ENCODE results near the gene CALML3. TPM values are rescaled to one million over a fixed set of nuclear protein-coding genes. Genes with fewer than 3 reads are reported as not detected.

The CALML3 gene
- total and polyA plus RNA-seq, 2 donors (not counting 3 experiments of a cell fraction or from before 2014, with no cell fraction given) = not detected

DNA sequence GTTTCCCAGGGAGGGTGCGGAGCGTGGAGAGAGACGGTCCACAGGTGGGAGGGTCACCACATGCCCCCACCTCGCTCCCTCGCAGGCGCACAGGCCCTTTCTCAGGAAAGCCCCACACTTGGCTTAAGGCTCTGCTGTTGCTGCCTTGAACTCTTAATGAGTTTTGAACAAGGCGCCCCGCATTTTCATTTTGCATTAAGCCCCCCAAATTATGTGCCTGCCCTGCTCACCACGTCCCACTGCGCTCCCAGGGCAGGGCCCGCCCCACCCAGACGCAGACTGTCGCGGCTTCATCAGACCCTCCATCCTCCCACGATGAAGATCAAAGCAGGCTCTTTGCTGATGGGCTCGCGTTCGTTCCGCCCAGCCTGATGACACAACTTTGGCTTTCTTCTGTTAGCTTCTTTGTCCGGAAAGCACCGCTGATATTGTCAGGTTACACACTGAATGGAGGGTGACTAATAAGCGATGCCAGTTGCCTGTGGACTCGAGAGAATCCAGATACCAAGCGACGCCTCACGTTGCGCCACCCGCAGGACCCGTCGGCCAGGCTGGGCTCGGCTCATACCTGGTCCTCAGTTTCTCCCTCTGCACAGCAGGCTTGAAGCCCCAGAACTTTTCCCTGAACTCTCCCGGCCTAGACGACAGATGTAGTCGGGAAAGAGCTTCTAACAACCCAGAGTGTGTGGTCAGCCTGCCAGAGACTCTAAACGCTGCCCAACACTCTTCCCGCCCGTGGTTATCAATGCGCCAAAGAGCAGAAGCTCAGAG lies 9.5 kb downstream of the CALML3 start:
- dilution Hi-C loops (cut with MboI; ENCODE audit: extremely low pct_ligation_motif_present, low sequenced_read_pairs) = no loop called here
- Histone ChIP-seq H3K36me3 (ENCODE audit: control insufficient read depth in 2 of 2, extremely low read depth in 1 of 2, insufficient read depth in 2 of 2, low read length in 2 of 2) (no peaks in the 10 kb centered on the region), H3K79me2 (ENCODE audit: control insufficient read depth, insufficient read depth, low read length) (no peaks in the 10 kb centered on the region), H3K4me2 (ENCODE audit: insufficient read depth, low read length) (no peak overlapping the region), H3K9ac (replicated peaks; ENCODE audit: extremely low read depth, insufficient read depth, low read length) (no peak overlapping the region), H4K20me1 (replicated peaks; ENCODE audit: control insufficient read depth, extremely low read depth, insufficient read depth, low read length) (no peaks in the 10 kb centered on the region), H3K9me3 (replicated peaks; ENCODE audit: control insufficient read depth, insufficient read depth, low read length) (no peaks in the 10 kb centered on the region), H3K27ac (ENCODE audit: insufficient read depth, low read depth, low read length) (no peak overlapping the region), H3K27me3 (ENCODE audit: control insufficient read depth in 2 of 2, insufficient read depth in 2 of 2, low read length in 2 of 2) (no peaks in the 10 kb centered on the region), H3K4me3 (replicated peaks in 1 of 3; ENCODE audit: insufficient read depth in 1 of 3, low read depth in 1 of 3, low read length in 3 of 3) (no peak overlapping the region), H3K9me1 (replicated peaks; ENCODE audit: control insufficient read depth, extremely low read depth, insufficient read depth, low read length) (no peaks in the 10 kb centered on the region), H2AFZ (ENCODE audit: low read depth, low read length) (no peak overlapping the region), H3K4me1 (ENCODE audit: control insufficient read depth, extremely low read depth, insufficient read depth, low read length) (peaks cover 5% of the 10 kb centered on the region)
- intact Hi-C loops (cut with micrococcal nuclease) = no loop called here
- no TSS peak for BruUV-seq (replicated peaks)
- no peak for DNase-seq (ENCODE audit: low read depth, low spot score)
- POLR2A ChIA-PET = no interaction called here
- FAIRE-seq = no peak
- CTCF ChIA-PET = no interaction called here
- TF ChIP-seq FOS (IDR thresholded peaks at IDR 0.05; ENCODE audit: borderline replicate concordance, insufficient read depth, low read length) (no peak), EZH2 (IDR thresholded peaks at IDR 0.05; ENCODE audit: borderline replicate concordance, low read depth, low read length, severe bottlenecking) (no peak), GATA2 (IDR thresholded peaks at IDR 0.05; ENCODE audit: insufficient read depth, insufficient read length, low read depth, low read length) (no peak), MYC (IDR thresholded peaks at IDR 0.05; ENCODE audit: low read depth, low read length) (no peak), JUN (IDR thresholded peaks at IDR 0.05; ENCODE audit: borderline replicate concordance, insufficient read depth, insufficient read length, low read depth) (no peak), POLR2AphosphoS5 (IDR thresholded peaks at IDR 0.05; ENCODE audit: insufficient read depth, low read depth, low read length) (no peak)
- TF ChIP-seq, protein P1, sequence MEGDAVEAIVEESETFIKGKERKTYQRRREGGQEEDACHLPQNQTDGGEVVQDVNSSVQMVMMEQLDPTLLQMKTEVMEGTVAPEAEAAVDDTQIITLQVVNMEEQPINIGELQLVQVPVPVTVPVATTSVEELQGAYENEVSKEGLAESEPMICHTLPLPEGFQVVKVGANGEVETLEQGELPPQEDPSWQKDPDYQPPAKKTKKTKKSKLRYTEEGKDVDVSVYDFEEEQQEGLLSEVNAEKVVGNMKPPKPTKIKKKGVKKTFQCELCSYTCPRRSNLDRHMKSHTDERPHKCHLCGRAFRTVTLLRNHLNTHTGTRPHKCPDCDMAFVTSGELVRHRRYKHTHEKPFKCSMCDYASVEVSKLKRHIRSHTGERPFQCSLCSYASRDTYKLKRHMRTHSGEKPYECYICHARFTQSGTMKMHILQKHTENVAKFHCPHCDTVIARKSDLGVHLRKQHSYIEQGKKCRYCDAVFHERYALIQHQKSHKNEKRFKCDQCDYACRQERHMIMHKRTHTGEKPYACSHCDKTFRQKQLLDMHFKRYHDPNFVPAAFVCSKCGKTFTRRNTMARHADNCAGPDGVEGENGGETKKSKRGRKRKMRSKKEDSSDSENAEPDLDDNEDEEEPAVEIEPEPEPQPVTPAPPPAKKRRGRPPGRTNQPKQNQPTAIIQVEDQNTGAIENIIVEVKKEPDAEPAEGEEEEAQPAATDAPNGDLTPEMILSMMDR (IDR thresholded peaks at IDR 0.05; ENCODE audit: extremely low read depth in 1 of 2, insufficient read depth in 1 of 2, low read depth in 1 of 2, low read length in 2 of 2) = no peak
- TF ChIP-seq, protein P2, sequence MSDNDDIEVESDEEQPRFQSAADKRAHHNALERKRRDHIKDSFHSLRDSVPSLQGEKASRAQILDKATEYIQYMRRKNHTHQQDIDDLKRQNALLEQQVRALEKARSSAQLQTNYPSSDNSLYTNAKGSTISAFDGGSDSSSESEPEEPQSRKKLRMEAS (IDR thresholded peaks at IDR 0.05; ENCODE audit: insufficient read depth, insufficient read length) = no peak
